ENCODE measurements around the gene RITA1. TPM values are rescaled to one million over a fixed set of nuclear protein-coding genes. Genes with fewer than 3 reads are reported as not detected.

Gene RITA1
- total and polyA plus RNA-seq, 10 of the 15 experiments (the other 5 are each of a cell fraction or from before 2014, with no cell fraction given) = 2.3 to 39.9 (median 24.8) TPM

DNA sequence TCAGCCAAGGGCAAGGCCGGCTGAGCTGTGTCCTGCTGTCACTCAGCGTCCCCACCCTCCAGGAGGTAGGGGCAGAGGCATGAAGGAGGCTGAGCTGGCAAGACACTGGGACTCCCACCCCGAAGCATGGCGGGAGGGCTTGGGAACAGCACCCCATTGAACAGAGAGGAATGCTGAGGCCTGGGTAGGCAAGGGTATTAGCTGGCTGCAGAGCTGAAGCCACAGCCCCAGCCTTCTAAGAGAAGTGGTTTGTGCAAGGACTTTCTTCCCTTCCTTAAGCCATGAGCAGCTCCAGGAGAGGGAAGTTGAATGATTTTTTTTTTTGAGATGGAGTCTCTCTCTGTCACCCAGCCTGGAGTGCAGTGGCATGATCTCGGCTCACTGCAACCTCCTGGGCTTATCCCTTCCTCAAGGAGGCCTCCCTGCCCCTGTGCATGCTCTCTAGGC lies 42.6 kb upstream of the RITA1 start:
- no peaks in the 10 kb centered on the region for H3K36me3 ChIP-seq (ENCODE audit: control insufficient read depth in 2 of 2, insufficient read depth in 2 of 2, low read length in 1 of 2)
- RAD21 ChIA-PET (ENCODE audit: unreplicated experiment) = interaction anchor here (1.6 kb wide), 1 partner anchor 11 kb away, joined by 6 read pairs; no protein-coding TSS in a partner anchor
- SMC1A ChIA-PET (ENCODE audit: uncharacterized antibody, unreplicated experiment) = interaction anchor here (1.3 kb wide), 1 partner anchor 150 kb away, joined by 5 read pairs; no protein-coding TSS in a partner anchor
- BruUV-seq (replicated peaks) = no TSS peak
- no peaks in the 10 kb centered on the region for H3K27me3 ChIP-seq (replicated peaks in 1 of 2; ENCODE audit: control insufficient read depth in 2 of 2, insufficient read depth in 2 of 2, low read length in 1 of 2)
- H3K4me2 ChIP-seq (ENCODE audit: control insufficient read depth, insufficient read depth) = no peak overlapping the region; the same call in 1 of the 2 replicates
- CTCF ChIA-PET = interaction anchor here (2.0 kb wide), 1 partner anchor 30 kb away, joined by 10 read pairs; no protein-coding TSS in a partner anchor
- no peak for FAIRE-seq
- POLR2A ChIA-PET = interaction anchor here (1.5 kb wide), 1 partner anchor 10 kb away, joined by 4 read pairs; no protein-coding TSS in a partner anchor
- H2AFZ ChIP-seq (ENCODE audit: control insufficient read depth, low read depth, low read length) = no peak overlapping the region; the same call in 1 of the 2 replicates
- in situ Hi-C loops (cut with MboI) (no loop called here), intact Hi-C loops (cut with micrococcal nuclease; ENCODE audit: unreplicated experiment) (no loop called here)
- H3K4me1 ChIP-seq (ENCODE audit: control insufficient read depth, insufficient read depth, low read length) = no peaks in the 10 kb centered on the region; the same call in 1 of the 2 replicates
- TF ChIP-seq ELK1 (IDR thresholded peaks at IDR 0.05; ENCODE audit: low read depth, low read length) = no peak
- no peak for TF ChIP-seq TCF3 (IDR thresholded peaks at IDR 0.05; ENCODE audit: borderline replicate concordance, insufficient read depth, low read depth, low read length)
- no peak for TF ChIP-seq CREB1 (IDR thresholded peaks at IDR 0.05; ENCODE audit: low read depth)
- TF ChIP-seq ZSCAN29 (IDR thresholded peaks at IDR 0.05) = no peak
- no peak for TF ChIP-seq FOXK2 (IDR thresholded peaks at IDR 0.05)
- H3K79me2 ChIP-seq (ENCODE audit: control insufficient read depth, insufficient read depth, low read length) = no peaks in the 10 kb centered on the region
- ATAC-seq = no peak
- no peak for DNase-seq (ENCODE audit: low read depth, low spot score)
- H3K9me3 ChIP-seq (replicated peaks; ENCODE audit: control insufficient read depth, insufficient read depth, low read length) = no peaks in the 10 kb centered on the region
- H3K4me3 ChIP-seq = no peak overlapping the region
- H3K9ac ChIP-seq (ENCODE audit: control insufficient read depth, insufficient read depth, low read length) = no peak overlapping the region
- 60% methylated on average over 5 of the region's 5 CpGs for WGBS (ENCODE audit: insufficient coverage, insufficient replicate concordance, low lambda C conversion rate, missing lambda C conversion rate)
- no peak overlapping the region for H3K27ac ChIP-seq (ENCODE audit: control insufficient read depth, insufficient read depth)
- no peaks in the 10 kb centered on the region for H4K20me1 ChIP-seq (ENCODE audit: control insufficient read depth, insufficient read depth)

DNA sequence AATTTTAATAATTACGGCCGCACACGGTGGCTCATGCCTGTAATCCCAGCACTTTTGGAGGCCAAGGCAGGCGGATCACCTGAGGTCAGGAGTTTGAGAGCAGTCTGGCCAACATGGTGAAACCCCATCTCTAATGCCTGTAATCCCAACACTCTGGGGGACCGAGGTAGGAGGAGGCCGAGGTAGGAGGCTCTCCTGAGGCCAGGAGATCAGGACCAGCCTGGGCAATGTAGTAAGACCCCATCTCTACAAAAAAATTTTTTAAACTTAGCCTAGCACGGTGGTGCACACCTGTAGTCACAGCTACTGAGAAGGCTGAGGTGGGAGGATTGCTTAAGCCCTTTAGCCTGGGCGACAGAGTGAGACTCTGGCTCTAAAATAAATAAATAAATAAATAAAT lies 41.6 kb upstream of the RITA1 start:
- no peak for FAIRE-seq
- CTCF ChIA-PET = interaction anchor here (2.0 kb wide), 1 partner anchor 29 kb away, joined by 10 read pairs; no protein-coding TSS in a partner anchor
- Histone ChIP-seq H2AFZ (ENCODE audit: control insufficient read depth, low read depth, low read length) (no peak overlapping the region), H4K20me1 (ENCODE audit: control insufficient read depth, insufficient read depth) (no peaks in the 10 kb centered on the region), H3K4me2 (ENCODE audit: control insufficient read depth, insufficient read depth) (no peak overlapping the region), H3K27me3 (replicated peaks in 1 of 2; ENCODE audit: control insufficient read depth in 2 of 2, insufficient read depth in 2 of 2, low read length in 1 of 2) (no peaks in the 10 kb centered on the region), H3K9ac (ENCODE audit: control insufficient read depth, insufficient read depth, low read length) (no peak overlapping the region), H3K36me3 (ENCODE audit: control insufficient read depth in 2 of 2, insufficient read depth in 2 of 2, low read length in 1 of 2) (no peaks in the 10 kb centered on the region), H3K9me3 (replicated peaks; ENCODE audit: control insufficient read depth, insufficient read depth, low read length) (no peaks in the 10 kb centered on the region), H3K4me1 (ENCODE audit: control insufficient read depth, insufficient read depth, low read length) (no peaks in the 10 kb centered on the region; the same call in 1 of the 2 replicates), H3K4me3 (no peak overlapping the region), H3K27ac (ENCODE audit: control insufficient read depth, insufficient read depth) (no peak overlapping the region), H3K79me2 (ENCODE audit: control insufficient read depth, insufficient read depth, low read length) (no peaks in the 10 kb centered on the region)
- in situ Hi-C loops (cut with MboI) = no loop called here
- no peak for ATAC-seq
- TF ChIP-seq IRF4 (IDR thresholded peaks at IDR 0.05; ENCODE audit: low read depth, low read length) = no peak
- no peak for TF ChIP-seq CUX1 (IDR thresholded peaks at IDR 0.05; ENCODE audit: insufficient replicate concordance, low read depth, low read length)
- TF ChIP-seq, protein P1, sequence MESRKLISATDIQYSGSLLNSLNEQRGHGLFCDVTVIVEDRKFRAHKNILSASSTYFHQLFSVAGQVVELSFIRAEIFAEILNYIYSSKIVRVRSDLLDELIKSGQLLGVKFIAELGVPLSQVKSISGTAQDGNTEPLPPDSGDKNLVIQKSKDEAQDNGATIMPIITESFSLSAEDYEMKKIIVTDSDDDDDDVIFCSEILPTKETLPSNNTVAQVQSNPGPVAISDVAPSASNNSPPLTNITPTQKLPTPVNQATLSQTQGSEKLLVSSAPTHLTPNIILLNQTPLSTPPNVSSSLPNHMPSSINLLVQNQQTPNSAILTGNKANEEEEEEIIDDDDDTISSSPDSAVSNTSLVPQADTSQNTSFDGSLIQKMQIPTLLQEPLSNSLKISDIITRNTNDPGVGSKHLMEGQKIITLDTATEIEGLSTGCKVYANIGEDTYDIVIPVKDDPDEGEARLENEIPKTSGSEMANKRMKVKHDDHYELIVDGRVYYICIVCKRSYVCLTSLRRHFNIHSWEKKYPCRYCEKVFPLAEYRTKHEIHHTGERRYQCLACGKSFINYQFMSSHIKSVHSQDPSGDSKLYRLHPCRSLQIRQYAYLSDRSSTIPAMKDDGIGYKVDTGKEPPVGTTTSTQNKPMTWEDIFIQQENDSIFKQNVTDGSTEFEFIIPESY (IDR thresholded peaks at IDR 0.05) = no peak
- RAD21 ChIA-PET (ENCODE audit: unreplicated experiment) = no interaction called here
- SMC1A ChIA-PET (ENCODE audit: uncharacterized antibody, unreplicated experiment) = interaction anchor here (1.2 kb wide), 1 partner anchor 10 kb away, joined by 4 read pairs; no protein-coding TSS in a partner anchor
- intact Hi-C loops (cut with micrococcal nuclease; ENCODE audit: unreplicated experiment) = no loop called here
- BruUV-seq (replicated peaks) = no TSS peak
- 57% methylated on average over 8 of the region's 8 CpGs for WGBS (ENCODE audit: insufficient coverage, insufficient replicate concordance, low lambda C conversion rate, missing lambda C conversion rate)
- DNase-seq (ENCODE audit: low read depth, low spot score) = no peak
- POLR2A ChIA-PET = no interaction called here
